Astrocyte (in vitro differentiated cells and primary cell): ENCODE data around the gene UPF3A. TPM values are rescaled to one million over a fixed set of nuclear protein-coding genes. Genes with fewer than 3 reads are reported as not detected.
"Not testable (repeated sequence)": the region's sequence is repeated elsewhere in the genome, so short reads cannot be mapped to it uniquely, and the experiment has no call there.

Experiments used
- DNase-seq: peaks from one replicate; pipeline ENCODE4 v3.0.0-alpha.2; 2010; ENCODE audit warnings: low read depth
- FAIRE-seq: peaks from 2 replicates; lab custom pipeline; 2011; peaks lifted over from hg19 to GRCh38; lab: Jason Lieb, UNC
- H2AFZ ChIP-seq: 2 replicates; pipeline ENCODE4 v1.6.0; 2012; ENCODE audit warnings: low read depth, low read length, inconsistent platforms
- H3K27ac ChIP-seq: 2 replicates; pipeline ENCODE4 v1.5.1; 2011; ENCODE audit warnings: low read depth, low read length, inconsistent platforms
- H3K27me3 ChIP-seq: 2 replicates; pipeline ENCODE4 v1.6.0; 2011; ENCODE audit warnings: low read length, inconsistent platforms; ENCODE audit not compliant: insufficient read depth
- H3K36me3 ChIP-seq: 2 replicates; pipeline ENCODE4 v1.5.1; 2011; ENCODE audit warnings: low read length, inconsistent platforms; ENCODE audit not compliant: insufficient read depth
- H3K4me1 ChIP-seq: 2 replicates; pipeline ENCODE4 v1.5.1; 2011; ENCODE audit warnings: low read length, inconsistent platforms; ENCODE audit not compliant: insufficient read depth
- H3K4me2 ChIP-seq: 2 replicates; pipeline ENCODE4 v1.6.0; 2012; ENCODE audit warnings: low read length, inconsistent platforms
- H3K4me3 ChIP-seq: 2 replicates; pipeline ENCODE4 v1.5.1; 2011; ENCODE audit warnings: low read depth, mild to moderate bottlenecking, low read length, inconsistent platforms; ENCODE audit not compliant: insufficient read depth
- H3K79me2 ChIP-seq: 2 replicates; pipeline ENCODE4 v1.6.0; 2012; ENCODE audit warnings: mild to moderate bottlenecking, low read length, inconsistent platforms; ENCODE audit not compliant: insufficient read depth
- H3K9ac ChIP-seq: 2 replicates; pipeline ENCODE4 v1.6.0; 2012; ENCODE audit warnings: mild to moderate bottlenecking, low read length, inconsistent platforms
- H3K9me3 ChIP-seq: 2 replicates; pipeline ENCODE4 v1.5.1; 2012; ENCODE audit warnings: low read depth, mild to moderate bottlenecking, low read length, inconsistent platforms; ENCODE audit not compliant: insufficient read depth
- H4K20me1 ChIP-seq: 2 replicates; pipeline ENCODE4 v1.6.0; 2012; ENCODE audit warnings: low read length, inconsistent platforms; ENCODE audit not compliant: insufficient read depth
- H3K27ac Mint-ChIP-seq: one replicate; pipeline ENCODE4 v1.8.0; 2021; ENCODE audit warnings: mild to moderate bottlenecking, mixed read lengths; ENCODE audit not compliant: unreplicated experiment
- H3K27me3 Mint-ChIP-seq: one replicate; pipeline ENCODE4 v1.8.0; 2021; ENCODE audit warnings: low read depth, mixed read lengths; ENCODE audit not compliant: unreplicated experiment
- H3K36me3 Mint-ChIP-seq: one replicate; pipeline ENCODE4 v1.8.0; 2021; ENCODE audit warnings: low read depth, mixed read lengths; ENCODE audit not compliant: unreplicated experiment
- H3K4me1 Mint-ChIP-seq: one replicate; pipeline ENCODE4 v1.8.0; 2021; ENCODE audit warnings: low read depth, mixed read lengths; ENCODE audit not compliant: unreplicated experiment
- H3K4me3 Mint-ChIP-seq: one replicate; pipeline ENCODE4 v1.8.0; 2021; ENCODE audit warnings: mild to moderate bottlenecking, moderate library complexity, mixed read lengths; ENCODE audit not compliant: unreplicated experiment
- H3K9me3 Mint-ChIP-seq: one replicate; pipeline ENCODE4 v1.8.0; 2021; ENCODE audit warnings: mild to moderate bottlenecking, mixed read lengths; ENCODE audit not compliant: unreplicated experiment
- CTCF ChIP-seq: IDR thresholded peaks from 2 replicates; pipeline ENCODE4 v1.5.1; 2011; ENCODE audit warnings: low read depth, mild to moderate bottlenecking, inconsistent platforms, low read length, moderate library complexity; ENCODE audit not compliant: insufficient read depth
- microRNA-seq: library from miRNA; unstranded; fragments of <30 nt; microRNA quantifications from one replicate; pipeline ENCODE4 v1.2.0, GENCODE V29; 2020
- total RNA-seq: library from RNA; stranded (reverse); gene quantifications from 2 replicates; pipeline ENCODE4 v1.2.1, GENCODE V29; 2021

The UPF3A gene
- total RNA-seq, 1 donor from 2014 or later: 44.8 TPM

- not testable (repeated sequence) for H3K9ac ChIP-seq, H3K79me2 ChIP-seq, H3K36me3 Mint-ChIP-seq, H3K9me3 ChIP-seq, DNase-seq, H3K4me3 Mint-ChIP-seq, H3K36me3 ChIP-seq, H3K4me3 ChIP-seq, H3K27me3 Mint-ChIP-seq, H2AFZ ChIP-seq, H3K27ac ChIP-seq, H3K4me1 Mint-ChIP-seq, H3K9me3 Mint-ChIP-seq, H4K20me1 ChIP-seq, H3K27me3 ChIP-seq, H3K4me1 ChIP-seq, H3K4me2 ChIP-seq, FAIRE-seq, H3K27ac Mint-ChIP-seq
- peak; percentile 12 for TF ChIP-seq CTCF
These were observed 71.4 kb downstream of the UPF3A start for GRCh38 chr13:114352763-114353162.

GRCh38 chr13:114353382-114353781 is 72.0 kb downstream of the UPF3A start:
- not testable (repeated sequence) for H3K79me2 ChIP-seq, H3K9ac ChIP-seq, H3K4me1 Mint-ChIP-seq, H3K27ac Mint-ChIP-seq, H3K27me3 Mint-ChIP-seq, H2AFZ ChIP-seq, H3K4me3 ChIP-seq, FAIRE-seq, H3K36me3 Mint-ChIP-seq, H3K4me3 Mint-ChIP-seq, H3K36me3 ChIP-seq, H4K20me1 ChIP-seq, H3K4me1 ChIP-seq, H3K27me3 ChIP-seq, H3K27ac ChIP-seq, H3K4me2 ChIP-seq, H3K9me3 Mint-ChIP-seq, H3K9me3 ChIP-seq, DNase-seq

Small RNA genes within 50 kb of the gene (microRNA-seq; reads per million reads assigned to microRNA genes)
- gene MIR4502 (not detected), gene MIR548AR (not detected)

Other genes with a start within 250 kb of the UPF3A start
- 41.1 and 41.4 TPM in 2 replicates for gene RASA3, start 149.0 kb upstream of the UPF3A start, total RNA-seq
- not detected in 2 replicates for gene CFAP97D2, start 102.3 kb upstream of the UPF3A start, total RNA-seq
- gene CDC16, start 46.7 kb upstream of the UPF3A start, total RNA-seq: 77.0 and 81.0 TPM in 2 replicates
- 23.9 and 26.8 TPM in 2 replicates for gene CHAMP1, start 32.9 kb downstream of the UPF3A start, total RNA-seq